GM21381 (cell line): Measurements from ENCODE around the gene LIME1.
"Not testable (repeated sequence)": the region's sequence is repeated elsewhere in the genome, so short reads cannot be mapped to it uniquely, and the experiment has no call there.

Experiments used
- ATAC-seq: cut with Tn5 transposase; IDR thresholded peaks from one replicate; pipeline ENCODE4 v1.9.1; 2021; ENCODE audit warnings: mild to moderate bottlenecking, moderate library complexity; ENCODE audit not compliant: unreplicated experiment

LIME1 gene

DNA sequence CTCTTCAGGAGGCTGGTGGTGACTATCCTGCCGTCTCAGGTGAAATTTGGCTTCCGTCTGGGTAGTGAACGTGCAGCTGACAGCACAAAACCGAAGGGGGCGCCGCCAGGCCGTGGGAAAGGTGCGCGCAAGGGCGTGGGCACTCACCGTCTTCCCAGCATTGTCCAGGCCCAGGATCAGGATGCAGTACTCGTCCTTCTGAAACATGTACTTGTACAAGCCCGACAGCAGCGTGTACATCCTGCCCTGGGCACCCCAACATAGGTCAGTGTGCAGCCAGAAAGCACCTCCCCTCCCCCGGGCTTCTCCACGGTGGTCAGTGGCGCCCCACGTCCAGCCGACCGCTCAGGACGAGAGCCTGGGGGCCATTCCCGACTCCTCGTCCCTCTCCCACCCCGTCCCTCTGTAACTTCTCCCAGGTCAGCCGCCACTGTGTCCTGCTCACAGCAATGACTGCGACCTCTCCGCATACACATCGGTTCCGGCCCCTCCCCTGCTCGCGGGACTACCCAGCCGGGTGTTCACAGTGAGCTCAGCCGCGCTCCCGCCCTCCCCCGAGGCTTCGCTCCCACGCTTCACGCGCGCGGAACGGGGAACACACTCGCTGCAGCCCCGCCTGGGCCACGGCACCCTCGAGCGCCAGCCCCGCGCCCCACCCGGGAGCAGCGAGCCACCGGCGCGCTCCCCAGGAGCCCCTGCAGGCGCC lies 29.5 kb upstream of the LIME1 start:
- peak; percentile 21 for ATAC-seq

DNA sequence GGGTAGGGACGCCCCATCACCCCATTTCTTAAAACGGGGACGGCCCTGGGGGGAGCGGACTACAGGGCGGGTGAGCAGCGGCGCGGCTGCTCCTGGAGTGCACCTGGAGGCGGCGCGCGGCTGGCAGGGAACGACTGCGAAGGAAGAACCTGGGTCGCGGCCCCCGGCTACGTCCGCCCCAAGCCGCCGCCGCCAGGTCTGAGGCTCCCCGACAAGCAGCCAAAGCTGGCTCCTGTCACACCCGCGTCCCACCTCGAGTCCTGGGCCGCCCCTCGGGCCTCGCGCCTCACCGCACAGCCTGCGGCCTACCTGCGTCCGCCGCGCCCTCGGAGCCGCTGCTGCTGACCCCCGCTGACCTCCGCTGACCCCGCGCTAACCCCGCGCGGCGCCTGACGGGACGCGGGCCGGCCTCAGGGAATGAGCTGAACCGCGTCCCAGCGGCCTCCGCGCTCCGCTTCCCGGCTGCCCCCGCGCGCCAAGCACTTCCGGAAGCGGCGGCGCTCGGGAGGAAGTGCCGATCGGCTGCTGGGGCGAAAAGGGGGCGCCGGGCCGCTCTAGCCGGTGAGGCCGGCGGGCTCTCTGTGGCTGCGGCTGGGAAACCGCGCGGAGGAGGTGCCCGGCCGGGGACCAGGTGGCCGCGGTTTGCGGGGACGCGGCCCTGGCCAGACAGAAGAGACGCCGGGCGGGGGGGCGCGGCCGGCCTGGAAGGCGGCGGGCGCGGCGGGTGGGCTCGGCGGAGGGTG lies 28.7 kb upstream of the LIME1 start, which contains the start of the genes ARFRP1 and ZGPAT:
Gene ARFRP1 (minus strand): TSS at position 419 of the 743 bp plus-strand sequence. CDS start 885 bp downstream, outside the sequence.
Gene ZGPAT (plus strand): TSS at position 482 of the 743 bp plus-strand sequence. CDS start 542 bp downstream, outside the sequence.
- peak; percentile 68 for ATAC-seq

DNA sequence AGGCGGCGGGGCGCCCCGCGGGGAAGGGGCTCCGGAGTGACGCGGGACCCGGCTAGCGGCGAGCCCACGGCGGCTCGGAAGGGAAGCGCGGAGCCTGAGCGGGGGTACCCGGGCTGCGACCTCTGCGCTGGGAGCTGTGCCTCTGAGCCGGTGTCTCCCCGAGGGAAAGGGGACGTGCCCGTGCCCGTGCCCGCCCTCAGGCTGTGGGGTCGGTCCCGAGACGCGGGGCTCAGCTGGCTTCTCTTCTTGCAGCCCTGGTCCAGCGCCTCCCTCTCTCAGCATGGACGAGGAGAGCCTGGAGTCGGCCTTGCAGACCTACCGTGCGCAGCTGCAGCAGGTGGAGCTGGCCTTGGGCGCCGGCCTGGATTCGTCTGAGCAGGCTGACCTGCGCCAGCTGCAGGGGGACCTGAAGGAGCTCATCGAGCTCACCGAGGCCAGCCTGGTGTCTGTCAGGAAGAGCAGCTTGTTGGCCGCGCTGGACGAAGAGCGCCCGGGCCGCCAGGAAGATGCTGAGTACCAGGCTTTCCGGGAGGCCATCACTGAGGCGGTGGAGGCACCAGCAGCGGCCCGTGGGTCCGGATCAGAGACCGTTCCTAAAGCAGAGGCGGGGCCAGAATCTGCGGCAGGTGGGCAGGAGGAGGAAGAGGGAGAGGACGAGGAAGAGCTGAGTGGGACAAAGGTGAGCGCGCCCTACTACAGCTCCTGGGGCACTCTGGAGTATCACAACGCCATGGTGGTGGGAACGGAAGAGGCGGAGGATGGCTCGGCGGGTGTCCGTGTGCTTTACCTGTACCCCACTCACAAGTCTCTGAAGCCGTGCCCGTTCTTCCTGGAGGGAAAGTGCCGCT lies 27.9 kb upstream of the LIME1 start:
- no peak for ATAC-seq

DNA sequence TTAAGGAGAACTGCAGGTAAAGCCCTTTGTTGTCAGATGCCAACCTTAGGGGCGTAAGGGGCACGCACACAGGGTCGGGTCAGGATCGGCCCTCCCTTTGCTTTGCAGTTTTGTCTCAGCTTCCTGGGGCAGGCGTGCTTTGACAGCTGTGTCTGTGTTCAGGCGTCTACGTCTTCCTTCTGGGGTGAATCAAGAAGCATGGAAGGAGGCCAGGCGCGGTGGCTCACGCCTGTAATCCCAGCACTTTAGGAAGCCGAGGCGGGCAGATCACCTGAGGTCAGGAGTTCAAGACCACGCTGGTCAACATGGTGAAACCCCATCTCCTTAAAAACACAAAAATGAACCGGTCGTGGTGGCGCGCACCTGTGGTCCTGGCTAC lies 27.3 kb upstream of the LIME1 start:
- ATAC-seq = no peak

DNA sequence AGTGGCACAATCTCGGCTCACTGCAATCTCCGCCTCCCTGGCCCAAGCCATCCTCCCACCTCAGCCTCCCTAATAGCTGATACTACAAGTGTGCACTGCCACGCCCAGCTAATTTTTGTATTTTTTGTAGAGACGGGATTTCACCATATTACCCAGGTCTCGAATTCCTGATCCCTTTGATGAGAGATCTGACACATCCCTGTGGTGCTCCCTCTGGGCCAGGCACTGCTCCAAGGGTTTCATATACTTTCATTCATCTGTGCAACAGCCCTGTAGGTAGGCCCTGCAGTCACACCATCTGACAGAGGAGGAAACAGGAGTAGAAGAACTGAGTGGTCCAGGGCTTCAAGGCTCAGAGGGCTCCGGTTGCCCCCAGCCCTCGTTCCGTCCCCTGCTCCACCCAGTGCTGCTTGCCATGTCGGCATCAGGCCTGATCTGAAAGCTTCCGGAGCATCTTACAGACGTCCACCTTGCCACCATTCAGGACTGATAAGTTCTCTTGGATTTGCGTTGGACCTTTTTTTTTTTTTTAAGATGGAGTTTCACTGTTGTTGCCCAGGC lies 25.3 kb upstream of the LIME1 start:
- no peak for ATAC-seq

DNA sequence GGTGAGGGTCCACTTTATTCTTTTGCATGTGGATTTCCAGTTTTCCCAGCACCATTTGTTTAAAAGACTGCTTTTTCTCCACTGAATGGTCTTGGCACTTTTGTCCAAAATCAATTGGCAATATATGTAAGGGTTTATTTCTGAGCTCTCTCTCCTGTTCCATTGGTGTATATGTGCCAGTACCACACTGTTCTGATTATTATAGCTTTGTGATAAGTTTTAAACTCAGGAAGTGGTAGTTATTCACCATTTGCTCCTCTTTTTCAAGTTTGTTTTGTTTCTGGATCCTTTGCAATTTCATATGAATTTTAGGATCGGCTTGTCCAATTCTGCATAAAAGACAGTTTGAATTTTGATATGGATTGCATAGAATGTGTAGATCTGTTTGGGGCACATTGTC lies 24.3 kb upstream of the LIME1 start:
- ATAC-seq = no peak

DNA sequence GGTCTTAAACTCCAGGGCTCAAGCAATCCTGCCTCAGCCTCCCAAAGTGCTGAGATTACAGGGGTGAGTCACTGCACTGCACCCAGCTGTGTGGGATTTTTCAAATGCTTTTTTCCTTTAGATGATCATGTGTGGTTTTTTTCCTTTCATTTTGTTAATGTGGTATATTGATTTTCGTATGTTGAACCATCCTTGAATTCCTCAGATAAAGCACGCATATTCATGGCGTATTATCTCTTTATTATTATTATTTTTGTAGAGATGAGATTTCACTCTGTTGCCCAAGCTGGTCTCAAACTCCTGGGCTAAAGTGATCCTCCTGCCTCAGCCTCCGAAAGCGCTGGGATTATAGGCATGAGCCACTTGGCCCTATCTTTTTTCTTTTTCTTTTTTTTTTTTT lies 21.6 kb upstream of the LIME1 start:
- no peak for ATAC-seq

DNA sequence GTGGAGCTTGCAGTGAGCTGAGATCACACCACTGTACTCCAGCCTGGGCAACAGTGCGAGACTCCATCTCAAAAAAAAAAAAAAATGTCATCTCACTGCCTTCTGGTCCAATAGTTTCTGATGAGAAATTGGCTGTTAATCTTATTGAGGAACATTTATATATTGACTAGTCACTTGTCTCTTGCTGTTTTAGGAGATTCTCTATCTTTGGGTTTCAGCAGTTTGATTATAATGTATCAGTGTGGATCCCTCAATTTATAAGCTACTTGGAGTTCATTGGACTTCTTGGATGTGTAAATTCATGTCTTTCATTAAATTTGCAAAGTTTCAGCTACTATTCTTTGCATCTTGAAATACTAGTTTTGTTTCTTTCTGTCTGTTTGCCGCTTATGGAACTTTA lies 17.5 kb upstream of the LIME1 start:
- no peak for ATAC-seq

DNA sequence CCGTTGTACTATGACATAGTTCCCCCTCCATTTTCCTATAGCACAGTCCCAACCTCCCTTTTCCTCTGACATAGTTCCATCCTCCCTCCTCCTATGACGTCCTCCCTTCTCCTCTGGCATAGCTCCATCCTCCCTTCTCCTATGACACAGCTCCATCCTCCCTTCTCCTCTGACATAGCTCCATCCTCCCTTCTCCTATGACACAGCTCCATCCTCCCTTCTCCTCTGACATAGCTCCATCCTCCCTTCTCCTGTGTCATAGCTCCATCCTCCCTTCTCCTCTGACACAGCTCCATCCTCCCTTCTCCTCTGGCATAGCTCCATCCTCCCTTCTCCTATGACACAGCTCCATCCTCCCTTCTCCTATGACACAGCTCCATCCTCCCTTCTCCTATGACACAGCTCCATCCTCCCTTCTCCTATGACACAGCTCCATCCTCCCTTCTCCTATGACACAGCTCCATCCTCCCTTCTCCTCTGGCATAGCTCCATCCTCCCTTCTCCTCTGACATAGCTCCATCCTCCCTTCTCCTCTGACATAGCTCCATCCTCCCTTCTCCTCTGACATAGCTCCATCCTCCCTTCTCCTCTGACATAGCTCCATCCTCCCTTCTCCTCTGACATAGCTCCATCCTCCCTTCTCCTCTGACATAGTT lies 13.4 kb upstream of the LIME1 start:
- ATAC-seq = not testable (repeated sequence)

DNA sequence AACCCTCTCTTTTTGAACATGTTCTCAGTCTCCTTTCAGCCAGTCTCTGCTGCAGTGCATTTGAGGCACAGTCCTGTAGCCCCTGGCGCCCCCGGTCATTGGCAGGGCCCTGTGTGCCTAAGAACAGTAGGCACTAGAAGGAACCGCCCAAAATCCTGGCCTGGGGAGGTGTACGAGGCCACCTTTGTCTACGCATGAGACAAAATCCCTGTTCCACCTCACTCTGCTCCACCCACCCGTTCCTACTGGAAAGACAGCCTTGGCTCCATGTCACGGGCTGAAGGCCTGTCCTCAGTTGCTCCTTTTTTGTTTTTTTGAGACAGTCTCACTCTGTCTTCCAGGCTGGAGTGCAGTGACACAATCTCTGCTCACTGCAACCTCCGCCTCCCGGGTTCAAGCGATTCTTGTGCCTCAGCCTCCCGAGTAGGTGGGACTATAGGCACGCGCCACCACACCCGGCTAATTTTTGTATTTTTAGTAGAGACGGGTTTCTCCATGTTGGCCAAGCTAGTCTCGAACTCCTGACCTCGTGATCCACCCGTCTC lies 6.2 kb upstream of the LIME1 start:
- ATAC-seq = not testable (repeated sequence)

DNA sequence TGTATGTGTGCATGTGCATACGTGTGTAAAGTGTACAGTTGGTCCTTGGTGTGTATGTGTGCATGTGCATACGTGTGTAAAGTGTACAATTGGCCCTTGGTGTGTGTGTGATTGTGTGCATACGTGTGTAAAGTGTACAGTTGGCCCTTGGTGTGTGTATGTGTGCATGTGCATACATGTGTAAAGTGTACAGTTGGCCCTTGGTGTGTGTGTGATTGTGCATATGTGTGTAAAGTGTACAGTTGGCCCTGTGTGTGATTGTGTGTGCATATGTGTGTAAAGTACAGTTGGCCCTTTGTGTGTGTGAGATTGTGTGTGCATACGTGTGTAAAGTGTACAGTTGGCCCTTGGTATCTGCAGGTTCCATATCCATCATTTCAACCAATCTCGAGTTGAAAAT lies 5.1 kb upstream of the LIME1 start:
- no peak for ATAC-seq

DNA sequence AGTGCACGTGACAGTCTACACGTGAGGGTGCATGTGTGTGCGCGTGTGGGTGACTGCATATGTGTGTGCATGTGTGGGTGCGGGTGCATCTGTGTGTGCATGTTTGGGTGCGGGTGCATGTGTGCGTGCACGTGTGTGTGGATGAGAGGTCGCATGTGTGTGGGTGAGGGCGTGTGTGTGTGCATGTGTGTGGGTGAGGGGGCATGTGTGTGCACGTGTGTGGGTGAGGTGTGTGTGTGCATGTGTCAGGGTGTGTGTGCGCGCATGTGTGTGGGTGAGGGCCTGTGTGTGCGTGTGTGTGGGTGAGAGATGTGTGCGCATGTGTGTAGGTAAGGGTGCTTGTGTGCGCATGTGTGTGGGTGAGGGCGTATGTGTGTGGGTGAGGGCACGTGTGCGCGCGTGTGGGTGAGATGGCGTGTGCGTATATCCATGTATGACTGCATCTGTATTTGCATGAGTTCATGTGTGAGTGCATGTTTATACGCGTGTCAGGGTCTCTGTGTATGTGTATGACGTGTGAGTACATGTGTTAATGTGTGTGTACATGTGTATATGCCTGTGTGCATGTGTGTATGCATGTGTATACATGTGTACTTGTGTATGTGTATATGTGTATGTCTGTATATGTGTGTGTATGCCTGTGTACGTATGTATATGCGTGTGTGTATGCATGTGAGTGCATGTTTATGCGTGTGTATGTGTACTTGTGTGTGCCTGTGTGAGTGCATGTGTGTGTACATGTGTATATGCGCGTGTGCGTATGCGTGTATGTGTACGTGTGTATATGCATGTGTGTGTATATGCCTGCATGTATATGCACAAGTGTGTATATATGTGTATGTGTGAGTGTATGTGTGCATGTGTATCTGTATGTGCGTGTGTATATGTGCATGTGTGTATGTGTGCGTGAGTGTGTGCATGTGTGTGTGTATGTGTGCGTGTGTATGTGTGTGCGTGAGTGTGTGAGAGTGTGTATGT lies 4.1 kb upstream of the LIME1 start:
- ATAC-seq = no peak

DNA sequence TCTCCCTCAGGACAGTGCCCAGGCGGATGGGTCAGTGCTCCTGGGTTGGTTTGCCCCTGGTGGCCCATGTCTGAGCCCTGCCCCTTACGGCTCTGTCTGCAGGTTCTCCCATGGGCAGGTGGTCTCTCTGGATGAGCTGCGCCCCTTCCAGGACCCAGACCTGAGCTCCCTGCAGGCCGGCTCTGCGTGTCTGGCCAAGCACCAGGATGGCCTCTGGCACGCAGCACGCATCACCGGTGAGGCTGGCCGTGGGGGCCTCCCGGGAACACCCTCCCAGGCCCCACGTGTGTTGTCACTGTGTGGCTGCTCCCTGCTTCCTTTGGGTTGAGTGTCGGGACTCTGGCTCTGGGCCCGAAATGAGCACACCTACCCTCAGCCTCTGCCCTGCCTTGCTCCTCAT lies 3.3 kb upstream of the LIME1 start:
- ATAC-seq = no peak

DNA sequence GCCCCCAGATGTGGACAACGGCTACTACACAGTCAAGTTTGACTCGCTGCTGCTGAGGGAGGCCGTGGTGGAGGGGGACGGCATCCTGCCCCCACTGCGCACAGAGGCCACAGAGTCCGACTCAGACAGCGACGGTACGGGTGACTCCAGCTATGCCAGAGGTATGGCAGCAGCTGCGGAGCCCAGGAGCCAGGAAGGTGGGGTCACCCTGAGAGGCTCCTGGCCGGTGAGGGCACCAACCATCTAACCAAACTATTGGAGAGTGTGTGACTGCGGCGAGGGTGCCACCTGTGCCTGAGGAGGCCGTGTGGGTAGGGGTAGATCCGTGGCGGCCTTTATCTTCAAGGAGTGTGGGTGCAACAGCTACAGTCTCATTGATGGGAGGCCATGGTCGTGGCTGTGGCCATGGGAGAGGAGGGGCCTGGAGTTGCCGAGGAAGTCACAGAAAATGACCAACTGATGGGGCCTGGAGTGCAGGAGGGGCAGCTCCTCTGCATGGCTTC lies 2.8 kb upstream of the LIME1 start:
- ATAC-seq = no peak

DNA sequence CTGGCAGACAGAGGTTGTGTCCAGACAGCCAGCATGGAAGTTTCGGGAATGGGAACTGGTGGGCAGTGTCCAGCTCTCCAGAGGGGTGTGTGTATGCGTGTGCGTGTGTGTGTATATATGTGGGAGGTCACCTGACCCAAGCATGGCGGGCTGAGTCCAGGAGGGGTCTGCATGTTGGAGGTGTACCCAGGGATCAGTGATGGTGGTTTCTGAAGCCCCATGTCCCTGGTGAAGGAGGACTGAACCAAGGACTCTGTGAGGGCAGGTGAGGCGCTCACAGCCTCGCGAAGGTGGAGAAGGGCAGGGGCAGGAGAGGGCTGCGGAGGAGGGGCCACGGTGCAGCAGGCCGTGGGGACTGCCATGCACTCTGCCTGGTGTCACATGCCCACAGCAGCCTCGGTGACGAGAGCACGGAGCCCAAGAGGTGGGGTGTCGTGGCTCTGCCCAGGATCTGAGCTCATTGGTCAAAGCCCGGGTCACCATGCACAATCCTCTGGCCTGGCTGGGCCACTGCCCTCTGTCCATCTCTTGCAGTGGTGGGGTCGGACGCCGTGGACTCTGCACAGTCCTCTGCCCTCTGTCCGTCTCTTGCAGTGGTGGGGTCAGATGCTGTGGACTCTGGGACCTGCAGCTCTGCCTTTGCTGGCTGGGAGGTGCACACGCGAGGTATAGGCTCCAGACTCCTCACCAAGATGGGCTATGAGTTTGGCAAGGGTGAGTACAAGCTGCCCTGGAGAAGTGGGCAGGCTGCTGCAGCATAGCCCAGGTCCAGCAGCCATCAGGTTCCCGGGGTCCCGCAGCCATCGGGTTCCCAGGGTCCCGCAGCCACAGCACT lies 2.1 kb upstream of the LIME1 start:
- ATAC-seq = no peak

DNA sequence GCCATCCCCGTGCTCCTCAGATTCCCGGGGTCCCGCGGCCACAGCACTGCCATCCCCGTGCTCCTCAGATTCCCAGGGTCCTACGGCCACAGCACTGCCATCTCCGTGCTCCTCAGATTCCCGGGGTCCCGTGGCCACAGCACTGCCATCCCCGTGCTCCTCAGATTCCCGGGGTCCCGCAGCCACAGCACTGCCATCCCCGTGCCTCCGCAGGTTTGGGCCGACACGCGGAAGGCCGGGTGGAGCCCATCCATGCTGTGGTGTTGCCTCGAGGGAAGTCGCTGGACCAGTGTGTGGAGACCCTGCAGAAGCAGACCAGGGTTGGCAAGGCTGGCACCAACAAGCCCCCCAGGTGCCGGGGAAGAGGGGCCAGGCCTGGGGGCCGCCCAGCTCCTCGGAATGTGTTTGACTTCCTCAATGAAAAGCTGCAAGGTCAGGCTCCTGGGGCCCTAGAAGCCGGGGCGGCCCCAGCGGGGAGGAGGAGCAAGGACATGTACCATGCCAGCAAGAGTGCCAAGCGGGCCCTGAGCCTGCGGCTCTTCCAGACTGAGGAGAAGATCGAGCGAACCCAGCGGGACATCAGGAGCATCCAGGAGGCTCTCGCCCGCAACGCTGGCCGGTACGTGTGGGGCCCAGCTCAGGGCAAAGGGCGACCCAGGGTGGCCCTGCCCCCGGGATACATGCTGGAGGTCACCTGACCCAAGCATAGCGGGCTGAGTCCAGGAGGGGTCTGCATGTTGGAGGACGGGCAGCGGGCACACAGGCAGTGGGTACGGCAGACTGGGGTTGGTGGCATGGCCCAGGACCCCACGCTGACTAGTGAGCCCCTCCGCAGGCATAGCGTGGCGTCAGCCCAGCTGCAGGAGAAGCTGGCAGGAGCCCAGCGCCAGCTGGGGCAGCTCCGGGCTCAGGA lies 1.3 kb upstream of the LIME1 start:
- ATAC-seq = no peak
